ENCODE data around the gene ZDHHC18. TPM values are rescaled to one million over a fixed set of nuclear protein-coding genes. Genes with fewer than 3 reads are reported as not detected.
"Not testable (repeated sequence)": the region's sequence is repeated elsewhere in the genome, so short reads cannot be mapped to it uniquely, and the experiment has no call there.

ZDHHC18 gene
- total RNA-seq, 1 experiment from 2014 or later = 17.4 TPM

DNA sequence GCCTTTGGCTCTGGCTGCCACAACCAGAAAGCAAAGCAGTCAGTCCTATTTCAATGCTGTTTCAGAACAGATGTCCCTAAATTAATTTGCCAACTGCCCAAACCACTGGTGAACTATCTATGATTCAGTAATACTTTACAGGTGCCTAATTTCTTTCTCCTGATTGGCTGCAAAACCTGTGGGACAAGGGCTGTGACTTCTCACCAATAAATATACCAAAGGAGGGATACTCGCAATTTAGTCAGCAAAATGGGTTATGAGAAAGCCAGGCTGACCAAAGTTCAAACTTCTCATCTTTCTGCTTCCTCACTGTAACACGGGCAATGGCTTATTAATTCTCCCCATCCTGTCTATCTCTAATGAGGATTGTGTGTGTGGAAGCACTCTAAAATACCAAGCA, 50.8 kb downstream of the ZDHHC18 start:
- DNase-seq (ENCODE audit: low read depth) = no peak
- in situ Hi-C loops (cut with HindIII; ENCODE audit: low pct_unique_long_range_greater_than_20kb, low sequenced_read_pairs) = no loop called here

DNA sequence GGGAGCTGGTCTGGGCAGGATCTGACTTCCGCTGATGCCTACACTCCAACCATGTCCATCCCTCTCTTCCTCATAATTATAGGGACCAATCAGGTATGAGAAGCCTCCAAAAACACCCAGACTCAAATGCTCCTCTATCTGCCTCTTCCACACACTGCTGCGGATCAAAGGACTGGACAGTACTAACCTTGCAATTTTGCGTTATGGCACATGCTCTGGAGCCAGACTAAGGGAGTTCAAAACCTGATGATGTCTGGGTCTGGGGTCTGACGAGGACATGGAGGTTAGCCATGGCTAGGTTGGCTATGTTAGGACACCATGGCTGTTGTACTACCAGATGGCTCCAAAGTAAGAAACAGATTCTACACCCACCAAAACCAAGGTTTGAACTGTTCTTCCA, 53.3 kb downstream of the ZDHHC18 start:
- in situ Hi-C loops (cut with HindIII; ENCODE audit: low pct_unique_long_range_greater_than_20kb, low sequenced_read_pairs) = no loop called here
- no peak for DNase-seq (ENCODE audit: low read depth)

DNA sequence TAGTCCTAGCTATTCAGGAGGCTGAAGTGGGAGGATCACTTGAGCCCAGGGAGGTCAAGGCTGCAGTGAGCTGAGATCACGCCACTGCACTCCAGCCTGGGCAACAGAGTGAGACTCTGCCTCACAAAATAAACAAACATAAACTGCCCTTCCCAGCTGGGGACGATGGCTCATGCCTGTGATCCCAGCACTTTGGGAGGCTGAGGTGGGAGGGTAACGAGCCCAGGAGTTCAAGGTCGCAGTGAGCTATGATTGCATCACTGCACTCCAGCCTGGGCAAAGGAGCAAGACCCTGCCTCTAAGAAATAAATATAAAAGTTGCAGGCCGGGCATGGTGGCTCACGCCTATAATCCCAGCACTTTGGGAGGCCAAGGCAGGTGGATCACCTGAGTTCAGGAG, 55.1 kb downstream of the ZDHHC18 start:
- DNase-seq (ENCODE audit: low read depth); in situ Hi-C loops (cut with HindIII; ENCODE audit: low pct_unique_long_range_greater_than_20kb, low sequenced_read_pairs): not testable (repeated sequence)

DNA sequence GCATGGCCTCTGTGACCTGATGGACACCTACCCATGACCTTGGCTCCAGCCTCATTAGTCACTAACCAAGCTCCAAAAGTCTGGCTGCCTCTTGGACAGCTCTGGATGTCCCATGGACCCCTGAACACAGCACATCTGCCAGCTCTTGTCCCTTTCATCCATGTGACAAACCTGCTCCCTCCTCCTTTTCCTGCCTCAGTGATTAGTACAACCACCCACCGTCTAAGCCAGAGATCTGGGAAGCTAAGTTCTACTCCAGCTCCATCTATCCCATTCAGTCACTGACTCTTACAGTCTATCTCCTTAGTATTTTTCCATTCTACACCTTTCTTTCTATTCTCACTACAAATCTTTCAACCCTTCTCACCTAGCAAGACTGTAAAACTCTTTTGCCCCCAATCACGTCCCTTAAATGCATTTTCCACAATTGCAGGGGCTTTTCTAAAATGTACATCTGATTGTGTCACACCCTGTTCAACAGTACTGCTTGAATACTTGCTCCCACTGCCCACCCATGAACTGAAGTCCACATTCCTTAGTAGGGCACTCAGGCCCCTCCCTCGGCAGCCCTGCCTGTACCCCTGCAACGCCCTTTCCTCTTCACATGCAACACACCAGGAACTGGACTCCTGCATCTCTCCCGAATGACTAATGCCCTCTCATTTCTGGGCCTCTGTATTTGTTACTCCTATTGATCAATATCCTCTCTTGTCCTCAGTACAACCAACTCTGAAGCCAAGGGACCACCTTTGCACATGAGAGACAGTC, 56.4 kb downstream of the ZDHHC18 start:
- in situ Hi-C loops (cut with HindIII; ENCODE audit: low pct_unique_long_range_greater_than_20kb, low sequenced_read_pairs) = no loop called here
- no peak for DNase-seq (ENCODE audit: low read depth)

DNA sequence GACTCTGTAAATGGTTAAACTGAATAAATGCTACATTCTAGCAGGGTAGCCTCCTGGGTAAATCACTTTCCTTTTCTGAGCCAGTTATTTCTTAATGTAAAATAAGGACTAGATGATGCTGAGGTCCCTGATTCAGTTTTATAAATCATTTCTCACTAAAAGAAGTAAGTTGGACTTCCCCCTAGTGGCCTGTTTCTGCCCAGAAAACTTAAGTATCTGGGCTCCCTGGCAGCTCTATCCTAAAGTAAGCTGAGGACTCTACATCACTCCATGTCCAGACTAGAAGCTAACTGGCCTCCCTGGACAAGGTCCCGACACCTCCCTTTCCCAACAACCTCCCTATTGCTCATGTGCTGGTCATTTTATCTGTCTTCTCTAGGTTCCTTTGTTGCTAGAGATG, 60.6 kb downstream of the ZDHHC18 start:
- in situ Hi-C loops (cut with HindIII; ENCODE audit: low pct_unique_long_range_greater_than_20kb, low sequenced_read_pairs) = no loop called here
- DNase-seq (ENCODE audit: low read depth) = no peak

DNA sequence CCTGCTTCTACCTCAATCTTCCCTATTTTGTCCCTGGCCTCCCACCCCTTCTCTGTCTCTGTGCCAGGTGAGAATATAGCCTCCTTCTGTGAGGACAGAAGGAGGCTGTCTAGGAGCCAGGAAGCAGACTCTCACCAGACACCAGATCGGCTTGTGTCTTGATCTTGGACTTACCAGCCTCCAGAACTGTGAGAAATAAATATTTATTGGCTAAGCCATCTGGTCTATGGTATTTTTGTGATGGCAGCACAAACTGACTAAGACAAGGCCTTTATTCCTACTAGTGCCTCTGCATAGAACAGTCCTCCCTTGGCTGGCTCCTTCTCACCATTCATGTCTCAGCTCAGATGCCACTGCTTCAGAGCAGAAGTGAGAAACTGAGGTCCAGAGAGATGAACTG, 61.7 kb downstream of the ZDHHC18 start:
- no peak for DNase-seq (ENCODE audit: low read depth)
- in situ Hi-C loops (cut with HindIII; ENCODE audit: low pct_unique_long_range_greater_than_20kb, low sequenced_read_pairs) = no loop called here

DNA sequence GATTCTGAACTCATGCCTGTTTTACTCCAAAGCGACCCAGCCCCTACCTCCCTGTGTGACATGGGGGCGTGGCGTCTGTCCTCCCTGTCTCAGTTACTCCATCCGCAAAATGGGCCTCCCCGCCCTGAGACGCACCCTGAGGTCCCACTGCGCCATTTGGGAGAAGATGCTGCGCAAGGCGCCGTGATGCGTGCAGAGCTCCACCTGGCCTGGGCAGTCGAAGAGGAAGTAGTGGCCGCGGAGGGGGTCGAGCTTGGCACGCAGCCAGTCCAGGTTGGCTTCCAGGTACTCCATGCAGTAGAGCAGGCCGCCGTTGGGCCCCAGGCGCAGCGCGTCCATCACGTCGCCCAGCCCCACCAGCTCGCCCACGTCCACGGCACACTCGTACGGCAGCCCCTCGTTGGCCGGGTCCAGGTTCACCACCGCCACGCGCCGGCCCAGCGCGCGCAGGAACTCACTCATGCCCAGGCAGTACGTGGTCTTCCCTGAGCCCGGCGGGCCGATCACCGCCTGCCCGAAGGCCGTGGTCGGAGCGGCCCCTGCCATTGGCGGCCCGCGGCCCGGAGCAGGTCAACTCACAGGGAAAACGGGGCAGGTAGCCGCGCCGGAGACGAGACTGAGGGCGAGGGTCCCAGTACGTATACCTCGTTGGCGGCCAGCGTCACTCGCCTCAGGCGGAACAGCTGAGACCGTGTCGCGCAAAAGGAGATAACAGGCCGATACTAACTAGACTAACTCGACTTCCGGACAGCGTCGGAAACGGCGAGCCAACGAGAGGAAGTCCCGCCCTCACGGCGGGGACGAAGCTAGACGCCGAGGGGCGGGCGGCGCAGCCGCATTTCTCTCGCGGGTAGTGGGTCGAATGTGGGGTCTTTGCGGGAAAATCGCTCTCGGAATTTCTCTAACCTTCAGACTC, 63.3 kb downstream of the ZDHHC18 start, which contains the start of gene GPN2:
GPN2 (minus strand) TSS at position 733 of the 916 bp plus-strand sequence; CDS start at position 546, 187 bp downstream.
- in situ Hi-C loops (cut with HindIII; ENCODE audit: low pct_unique_long_range_greater_than_20kb, low sequenced_read_pairs) = no loop called here
- peak; percentile 74 for DNase-seq (ENCODE audit: low read depth)

DNA sequence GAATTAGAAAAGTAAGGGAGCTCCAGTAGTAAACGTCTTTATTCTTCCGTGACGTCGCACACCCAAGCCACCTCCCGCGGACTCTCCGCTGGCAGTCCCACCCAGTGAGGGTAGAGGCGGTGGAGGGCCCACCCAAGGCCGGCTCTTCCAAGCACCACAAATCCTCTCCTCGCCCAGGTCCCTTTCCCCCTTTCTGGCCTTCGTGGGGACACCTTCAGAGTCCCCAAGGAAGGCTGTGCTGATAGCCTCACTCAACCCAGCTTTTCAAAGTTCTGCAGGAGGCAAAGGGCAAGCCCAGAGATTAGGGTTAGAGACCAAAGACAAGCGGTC, 63.9 kb downstream of the ZDHHC18 start:
- DNase-seq (ENCODE audit: low read depth) = no peak
- in situ Hi-C loops (cut with HindIII; ENCODE audit: low pct_unique_long_range_greater_than_20kb, low sequenced_read_pairs) = no loop called here

DNA sequence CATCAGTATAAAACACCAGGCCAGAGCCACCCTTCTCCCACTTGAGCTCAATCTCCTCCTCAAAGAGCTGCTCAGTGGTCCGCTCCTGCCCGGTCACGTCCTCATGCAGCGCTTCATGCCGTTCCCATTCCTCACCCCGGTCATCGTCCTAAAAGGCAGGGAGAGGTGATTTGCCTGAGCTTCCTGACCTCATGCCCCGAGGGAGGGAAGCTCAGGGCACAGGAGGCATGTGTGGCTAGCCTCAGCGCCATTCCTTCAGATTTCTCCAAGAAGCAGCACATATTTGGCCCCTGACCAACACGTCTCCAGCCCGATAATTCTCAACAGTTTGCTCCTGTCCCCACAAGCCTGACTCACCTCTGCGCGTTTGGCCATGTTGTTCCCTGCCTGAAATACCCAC, 67.8 kb downstream of the ZDHHC18 start:
- no peak for DNase-seq (ENCODE audit: low read depth)
- in situ Hi-C loops (cut with HindIII; ENCODE audit: low pct_unique_long_range_greater_than_20kb, low sequenced_read_pairs) = no loop called here

DNA sequence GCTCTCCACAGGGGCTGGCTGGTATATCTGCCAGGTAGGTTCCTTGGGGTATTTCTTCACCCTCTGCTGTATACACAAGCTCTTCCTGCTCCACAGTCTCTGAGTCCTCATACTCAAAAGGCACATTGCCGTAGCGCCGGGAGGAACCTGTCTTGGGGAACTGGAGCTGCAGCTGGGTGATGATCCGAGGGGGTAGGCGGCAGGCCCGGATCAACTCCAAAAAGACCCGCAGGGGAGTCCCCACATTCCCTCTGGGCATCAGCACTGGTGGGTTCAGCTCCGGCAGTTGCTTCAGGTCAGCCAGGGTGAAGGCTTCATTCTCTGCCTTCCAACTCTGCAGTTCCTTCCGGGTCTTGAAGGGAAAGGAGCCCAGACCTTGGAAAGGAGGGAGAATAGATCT, 70.9 kb downstream of the ZDHHC18 start:
- in situ Hi-C loops (cut with HindIII; ENCODE audit: low pct_unique_long_range_greater_than_20kb, low sequenced_read_pairs) = no loop called here
- no peak for DNase-seq (ENCODE audit: low read depth)

DNA sequence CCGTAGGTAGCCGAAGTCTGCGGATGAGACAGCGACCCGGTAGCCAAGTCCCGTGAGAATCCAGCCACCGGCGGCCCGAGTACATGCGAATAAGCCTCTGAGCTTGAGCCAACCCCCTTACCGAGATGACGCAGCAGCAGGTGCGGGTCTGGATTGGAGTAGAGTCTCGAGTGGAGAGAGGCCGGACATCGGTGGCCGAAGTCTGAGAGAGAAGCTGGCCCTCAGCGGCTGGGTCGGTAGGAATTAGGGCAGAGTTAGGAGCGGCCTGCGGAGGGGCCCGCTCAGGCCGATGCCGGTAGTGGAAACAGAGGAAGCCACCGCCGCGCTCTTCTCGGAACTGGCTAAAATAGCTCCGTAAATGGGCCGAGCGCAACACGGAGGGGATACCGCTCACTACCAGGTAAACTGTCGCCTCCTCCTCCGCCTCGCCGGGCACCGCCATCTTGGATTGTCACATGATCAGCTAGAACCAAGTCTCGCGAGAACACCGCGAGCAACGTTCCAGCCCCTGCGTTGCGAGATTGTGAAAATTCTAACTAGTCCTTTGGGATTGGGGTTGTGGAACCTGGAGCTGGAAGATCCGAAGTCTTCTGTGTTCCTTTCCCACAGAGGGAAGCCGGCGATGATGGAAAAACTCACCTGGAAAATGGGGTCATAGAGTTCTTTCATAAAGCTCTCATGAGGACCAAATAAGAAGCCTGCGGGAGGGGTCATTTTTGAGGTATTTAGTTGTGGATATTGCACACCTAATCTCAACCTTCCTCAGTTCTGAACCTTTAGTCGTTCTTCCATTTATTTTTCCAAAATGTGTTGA, 73.7 kb downstream of the ZDHHC18 start, which contains the start of gene GPATCH3:
GPATCH3 (minus strand) TSS at position 467 of the 814 bp plus-strand sequence; CDS start at position 442, 25 bp downstream.
- in situ Hi-C loops (cut with HindIII; ENCODE audit: low pct_unique_long_range_greater_than_20kb, low sequenced_read_pairs) = no loop called here

DNA sequence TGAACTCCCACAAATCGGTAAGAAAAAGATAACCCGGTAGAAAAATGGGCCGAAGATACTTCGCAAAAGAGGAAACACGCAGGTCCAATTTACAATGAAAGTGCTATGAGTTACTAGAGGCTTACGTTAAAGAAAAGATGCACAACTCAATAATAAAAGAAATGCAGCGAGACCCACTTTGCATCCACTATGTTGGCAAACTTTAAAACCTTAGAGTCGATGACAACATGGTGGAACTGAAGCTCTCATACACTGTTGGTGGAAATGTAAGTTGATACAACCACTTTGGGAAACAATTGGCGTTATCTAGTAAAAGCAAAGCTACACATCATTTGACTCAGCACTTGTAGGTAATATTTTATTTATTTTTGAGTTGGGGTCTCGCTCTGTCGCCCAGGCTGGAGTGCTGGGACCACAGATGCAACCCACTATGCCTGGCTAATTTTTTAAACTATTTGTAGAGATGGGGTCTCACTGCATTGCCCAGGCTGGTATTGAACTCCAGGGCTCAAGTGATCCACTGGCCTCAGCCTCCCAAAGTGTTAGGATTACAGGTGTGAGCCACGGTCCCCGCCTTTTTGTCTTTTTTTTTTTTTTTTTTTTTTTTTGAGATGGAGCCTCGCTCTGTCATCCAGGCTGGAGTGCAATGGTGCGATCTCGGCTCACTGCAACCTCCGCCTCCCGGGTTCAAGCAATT, 74.5 kb downstream of the ZDHHC18 start:
- in situ Hi-C loops (cut with HindIII; ENCODE audit: low pct_unique_long_range_greater_than_20kb, low sequenced_read_pairs) = no loop called here

More for the DNA sequence above, 73.7 kb downstream of the ZDHHC18 start, which contains the start of gene GPATCH3:
- DNase-seq (ENCODE audit: low read depth) = peak; percentile 77

More for the DNA sequence above, 74.5 kb downstream of the ZDHHC18 start:
- DNase-seq (ENCODE audit: low read depth) = no peak

Other genes with a start within 250 kb of the ZDHHC18 start
- gene ARID1A, start 130.7 kb upstream of the ZDHHC18 start, total RNA-seq (2014; rRNA removed; shearing (Covaris generic); ENCODE audit: low replicate concordance) = 8.4 and 9.5 TPM in 2 replicates
- gene PIGV, start 38.7 kb upstream of the ZDHHC18 start, total RNA-seq (2014; rRNA removed; shearing (Covaris generic); ENCODE audit: low replicate concordance) = 14.7 and 35.1 TPM in 2 replicates
- 211 and 262 TPM in 2 replicates for gene SFN, start 36.5 kb downstream of the ZDHHC18 start, total RNA-seq (2014; rRNA removed; shearing (Covaris generic); ENCODE audit: low replicate concordance)
- 16.1 and 16.9 TPM in 2 replicates for gene GPN2, start 63.6 kb downstream of the ZDHHC18 start, total RNA-seq (2014; rRNA removed; shearing (Covaris generic); ENCODE audit: low replicate concordance)
- 13.0 and 17.3 TPM in 2 replicates for gene GPATCH3, start 73.8 kb downstream of the ZDHHC18 start, total RNA-seq (2014; rRNA removed; shearing (Covaris generic); ENCODE audit: low replicate concordance)
- not detected in 2 replicates for gene NR0B2, start 87.3 kb downstream of the ZDHHC18 start, total RNA-seq (2014; rRNA removed; shearing (Covaris generic); ENCODE audit: low replicate concordance)
- gene NUDC, start 95.1 kb downstream of the ZDHHC18 start, total RNA-seq (2014; rRNA removed; shearing (Covaris generic); ENCODE audit: low replicate concordance) = 36.2 and 41.3 TPM in 2 replicates
- gene KDF1, start 133.8 kb downstream of the ZDHHC18 start, total RNA-seq (2014; rRNA removed; shearing (Covaris generic); ENCODE audit: low replicate concordance) = 0.61 and 0.96 TPM in 2 replicates
- gene TRNP1, start 167.0 kb downstream of the ZDHHC18 start, total RNA-seq (2014; rRNA removed; shearing (Covaris generic); ENCODE audit: low replicate concordance) = 177 and 245 TPM in 2 replicates
- 5.2 and 7.7 TPM in 2 replicates for gene TENT5B, start 186.2 kb downstream of the ZDHHC18 start, total RNA-seq (2014; rRNA removed; shearing (Covaris generic); ENCODE audit: low replicate concordance)

Measured in Caki2 (cell line).